Uterus (tissue), 4 donors: ENCODE data around the gene HS3ST6. TPM values are rescaled to one million over a fixed set of nuclear protein-coding genes. Genes with fewer than 3 reads are reported as not detected.
"Not testable (repeated sequence)": the region's sequence is repeated elsewhere in the genome, so short reads cannot be mapped to it uniquely, and the experiment has no call there.

Experiments
- DNase-seq, 2 donors: peaks; one replicate each; pipeline ENCODE4 v3.0.0-alpha.2; 2019 to 2020
- H3K27ac ChIP-seq, 2 donors: fragments of 200-600 bp; sonication (generic); 1 replicate in 1 of 2; 2 replicates in 1 of 2; pipeline ENCODE4 v1.5.1; 2016 to 2018
- H3K27me3 ChIP-seq, 2 donors: fragments of 200-600 bp; sonication (generic); one replicate each; pipeline ENCODE4 v1.5.1; 2018 to 2019; ENCODE audit warnings: control low read depth in 1 of 2
- H3K36me3 ChIP-seq, 2 donors: fragments of 200-600 bp; sonication (generic); one replicate each; pipeline ENCODE4 v1.5.1; 2019; ENCODE audit warnings: control low read depth in 1 of 2
- H3K4me1 ChIP-seq, 2 donors: fragments of 200-600 bp; sonication (generic); one replicate each; pipeline ENCODE4 v1.5.1; 2018 to 2019; ENCODE audit warnings: control low read depth in 1 of 2
- H3K4me3 ChIP-seq, 2 donors: fragments of 200-600 bp; sonication (generic); 1 replicate in 1 of 2; 2 replicates in 1 of 2; pipeline ENCODE4 v1.5.1; 2018 to 2019; ENCODE audit warnings: mild to moderate bottlenecking in 1 of 2
- H3K9me3 ChIP-seq, 2 donors: fragments of 200-600 bp; sonication (generic); one replicate each; pipeline ENCODE4 v1.5.1; 2019; ENCODE audit warnings: control low read depth in 1 of 2
- POLR2A ChIP-seq, 2 donors: fragments of 450-650 bp; IDR thresholded peaks; one replicate each; pipeline ENCODE4 v1.6.1; 2016; ENCODE audit warnings: antibody characterized with exemption in 2 of 2, mild to moderate bottlenecking in 1 of 2, moderate library complexity in 1 of 2
- intact Hi-C: fragments of 100-400 bp; cut with DNase I; formaldehyde crosslinking; loops from one replicate; pipeline ENCODE4 v1.15.1; 2023; ENCODE audit warnings: low total_unique reads
- total RNA-seq, 4 donors: library from RNA; depleted of rRNA in 3 of 4; stranded (reverse); fragments of >200 nt in 3 of 4; gene quantifications; one replicate each; pipeline versions ENCODE4 v1.1.0 to v1.2.4, GENCODE V29; 2014 to 2023
- TF ChIP-seq, protein P1 (sequence below), 4 experiments: fragments of 200-600 bp in 2 of 4; fragments of 450-650 bp in 2 of 4; sonication (generic) in 2 of 4; IDR thresholded peaks; one replicate each; pipeline ENCODE4 v1.5.1; 2016 to 2019; ENCODE audit warnings: antibody characterized with exemption in 4 of 4, mild to moderate bottlenecking in 2 of 4, moderate library complexity in 1 of 4
- donor health status: DM: yes; HTN: yes; CAD: no.

Gene HS3ST6
- total RNA-seq, 4 donors from 2014 or later: not detected

GRCh38 chr16:1877089-1877488 is 41.1 kb downstream of the HS3ST6 start:
- Histone ChIP-seq H3K4me1 (peaks cover 0 to under 1% of the 10 kb centered on the region in 2 donors), H3K27ac (no peak overlapping the region), H3K27me3 (peaks cover 5 to 8% of the 10 kb centered on the region in 2 donors), H3K9me3 (no peaks in the 10 kb centered on the region), H3K36me3 (no peaks in the 10 kb centered on the region), H3K4me3 (no peak overlapping the region)
- intact Hi-C loops: no loop called here
- no peak for DNase-seq
- no peak for TF ChIP-seq POLR2A (IDR thresholded peaks at IDR 0.05)
- TF ChIP-seq, protein P1, sequence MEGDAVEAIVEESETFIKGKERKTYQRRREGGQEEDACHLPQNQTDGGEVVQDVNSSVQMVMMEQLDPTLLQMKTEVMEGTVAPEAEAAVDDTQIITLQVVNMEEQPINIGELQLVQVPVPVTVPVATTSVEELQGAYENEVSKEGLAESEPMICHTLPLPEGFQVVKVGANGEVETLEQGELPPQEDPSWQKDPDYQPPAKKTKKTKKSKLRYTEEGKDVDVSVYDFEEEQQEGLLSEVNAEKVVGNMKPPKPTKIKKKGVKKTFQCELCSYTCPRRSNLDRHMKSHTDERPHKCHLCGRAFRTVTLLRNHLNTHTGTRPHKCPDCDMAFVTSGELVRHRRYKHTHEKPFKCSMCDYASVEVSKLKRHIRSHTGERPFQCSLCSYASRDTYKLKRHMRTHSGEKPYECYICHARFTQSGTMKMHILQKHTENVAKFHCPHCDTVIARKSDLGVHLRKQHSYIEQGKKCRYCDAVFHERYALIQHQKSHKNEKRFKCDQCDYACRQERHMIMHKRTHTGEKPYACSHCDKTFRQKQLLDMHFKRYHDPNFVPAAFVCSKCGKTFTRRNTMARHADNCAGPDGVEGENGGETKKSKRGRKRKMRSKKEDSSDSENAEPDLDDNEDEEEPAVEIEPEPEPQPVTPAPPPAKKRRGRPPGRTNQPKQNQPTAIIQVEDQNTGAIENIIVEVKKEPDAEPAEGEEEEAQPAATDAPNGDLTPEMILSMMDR (IDR thresholded peaks at IDR 0.05): no peak

GRCh38 chr16:1876468-1876867 is 41.7 kb downstream of the HS3ST6 start:
- TF ChIP-seq POLR2A (IDR thresholded peaks at IDR 0.05): no peak
- TF ChIP-seq, protein P1 (IDR thresholded peaks at IDR 0.05): no peak
- no peak overlapping the region for H3K27ac ChIP-seq

GRCh38 chr16:1876066-1876465 is 42.1 kb downstream of the HS3ST6 start:
- peaks cover 5 to 12% of the 10 kb centered on the region in 2 donors for H3K27me3 ChIP-seq
- H3K4me1 ChIP-seq, DNase-seq, H3K4me3 ChIP-seq, intact Hi-C loops, H3K9me3 ChIP-seq, H3K36me3 ChIP-seq, H3K27ac ChIP-seq: not testable (repeated sequence)

More at GRCh38 chr16:1876468-1876867, 41.7 kb downstream of the HS3ST6 start:
- intact Hi-C loops: no loop called here
- Histone ChIP-seq H3K36me3 (no peaks in the 10 kb centered on the region), H3K4me1 (peaks cover 0 to 4% of the 10 kb centered on the region in 2 donors), H3K4me3 (no peak overlapping the region), H3K9me3 (no peaks in the 10 kb centered on the region), H3K27me3 (peaks cover 5 to 12% of the 10 kb centered on the region in 2 donors)
- no peak for DNase-seq

DNA sequence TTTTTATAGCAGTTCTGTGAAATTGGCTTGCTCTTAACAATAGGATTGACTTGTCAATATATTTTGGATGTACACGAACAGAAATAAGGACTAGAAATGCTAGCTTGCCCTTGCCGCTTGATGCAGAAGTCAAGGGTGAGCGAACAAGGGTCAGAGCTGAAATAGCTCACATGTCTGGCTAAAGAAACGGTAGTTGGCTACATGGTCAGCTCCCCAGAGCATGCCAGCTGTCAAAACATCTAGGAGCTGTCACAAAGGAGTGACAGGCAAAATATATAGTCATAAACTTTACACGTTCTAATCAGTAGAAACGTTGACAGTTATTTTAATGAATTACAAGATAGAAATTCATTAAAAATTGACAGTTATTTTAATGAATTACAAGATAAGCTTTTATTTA is 43.4 kb downstream of the HS3ST6 start:
- Histone ChIP-seq H3K27me3 (peaks cover 5 to 12% of the 10 kb centered on the region in 2 donors), H3K9me3 (no peaks in the 10 kb centered on the region), H3K36me3 (no peaks in the 10 kb centered on the region), H3K4me3 (no peak overlapping the region), H3K4me1 (peaks cover 0 to 4% of the 10 kb centered on the region in 2 donors), H3K27ac (no peak overlapping the region)
- DNase-seq: no peak
- no peak for TF ChIP-seq POLR2A (IDR thresholded peaks at IDR 0.05)
- TF ChIP-seq, protein P1 (IDR thresholded peaks at IDR 0.05): no peak
- intact Hi-C loops: no loop called here

GRCh38 chr16:1871974-1872635 is 46.1 kb downstream of the HS3ST6 start, which contains the start of gene MEIOB:
TSS of gene MEIOB (minus strand) at chr16:1872164. CDS start at chr16:1868175, 3,989 bp downstream.
- Histone ChIP-seq H3K4me3 (no peak within 1 kb of the TSS), H3K9me3 (no peaks in the 10 kb centered on the region), H3K4me1 (peaks cover 0 to 4% of the 10 kb centered on the region in 2 donors), H3K36me3 (no peaks in the 10 kb centered on the region), H3K27me3 (peaks cover 5 to 12% of the 10 kb centered on the region in 2 donors), H3K27ac (no peak within 1 kb of the TSS)
- TF ChIP-seq POLR2A (IDR thresholded peaks at IDR 0.05): no peak
- TF ChIP-seq, protein P1 (IDR thresholded peaks at IDR 0.05): no peak
- no peak for DNase-seq
- intact Hi-C loops: no loop called here
